Neural progenitor cell (in vitro differentiated cells): ENCODE results near the gene CASK.

Experiments used
- EZH2 ChIP-seq: fragments of 200-600 bp; sonication (generic); IDR thresholded peaks from 2 replicates; pipeline ENCODE4 v1.6.1; 2017; ENCODE audit warnings: antibody characterized with exemption, mild to moderate bottlenecking, moderate library complexity
- EZH2phosphoT487 ChIP-seq: fragments of 200-600 bp; sonication (generic); IDR thresholded peaks from 2 replicates; pipeline ENCODE4 v1.6.1; 2017; ENCODE audit warnings: antibody characterized with exemption
- TF ChIP-seq, protein P1 (sequence below): fragments of 200-600 bp; sonication (generic); IDR thresholded peaks from 2 replicates; pipeline ENCODE4 v1.5.1; 2017; ENCODE audit warnings: antibody characterized with exemption, mild to moderate bottlenecking

DNA sequence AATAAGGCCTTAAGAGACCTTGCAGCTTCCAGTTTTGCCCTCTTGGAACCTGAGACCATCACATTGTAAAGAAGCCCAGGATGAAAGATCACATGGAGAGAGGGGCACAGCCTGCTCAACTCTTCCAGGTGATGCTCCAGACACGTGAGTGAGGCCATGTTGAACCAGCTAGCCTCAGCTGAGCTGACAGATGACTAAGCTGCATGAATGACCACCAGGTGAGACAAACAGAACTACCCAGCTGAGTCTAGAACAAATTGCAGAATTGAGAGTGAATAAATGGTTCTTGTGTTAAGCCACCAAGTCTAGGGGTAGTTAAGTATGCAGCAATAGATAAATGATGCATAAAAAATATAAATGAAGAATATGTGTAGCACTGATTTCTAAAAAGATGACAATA, 216.1 kb downstream of the CASK start:
- TF ChIP-seq, protein P1, sequence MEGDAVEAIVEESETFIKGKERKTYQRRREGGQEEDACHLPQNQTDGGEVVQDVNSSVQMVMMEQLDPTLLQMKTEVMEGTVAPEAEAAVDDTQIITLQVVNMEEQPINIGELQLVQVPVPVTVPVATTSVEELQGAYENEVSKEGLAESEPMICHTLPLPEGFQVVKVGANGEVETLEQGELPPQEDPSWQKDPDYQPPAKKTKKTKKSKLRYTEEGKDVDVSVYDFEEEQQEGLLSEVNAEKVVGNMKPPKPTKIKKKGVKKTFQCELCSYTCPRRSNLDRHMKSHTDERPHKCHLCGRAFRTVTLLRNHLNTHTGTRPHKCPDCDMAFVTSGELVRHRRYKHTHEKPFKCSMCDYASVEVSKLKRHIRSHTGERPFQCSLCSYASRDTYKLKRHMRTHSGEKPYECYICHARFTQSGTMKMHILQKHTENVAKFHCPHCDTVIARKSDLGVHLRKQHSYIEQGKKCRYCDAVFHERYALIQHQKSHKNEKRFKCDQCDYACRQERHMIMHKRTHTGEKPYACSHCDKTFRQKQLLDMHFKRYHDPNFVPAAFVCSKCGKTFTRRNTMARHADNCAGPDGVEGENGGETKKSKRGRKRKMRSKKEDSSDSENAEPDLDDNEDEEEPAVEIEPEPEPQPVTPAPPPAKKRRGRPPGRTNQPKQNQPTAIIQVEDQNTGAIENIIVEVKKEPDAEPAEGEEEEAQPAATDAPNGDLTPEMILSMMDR = no peak
- TF ChIP-seq EZH2 = no peak
- no peak for TF ChIP-seq EZH2phosphoT487
